IPS-15b (cell line): ENCODE data around the gene SLC30A5.
"Not testable (repeated sequence)": the region's sequence is repeated elsewhere in the genome, so short reads cannot be mapped to it uniquely, and the experiment has no call there.

ENCODE experiments used
- H3K27me3 ChIP-seq: one replicate; pipeline ENCODE4 v1.6.1; 2013; ENCODE audit warnings: low read length; ENCODE audit not compliant: control insufficient read depth, insufficient read depth
- H3K36me3 ChIP-seq: one replicate; pipeline ENCODE4 v1.6.1; 2013; ENCODE audit warnings: low read length; ENCODE audit not compliant: control insufficient read depth, insufficient read depth
- H3K4me1 ChIP-seq: one replicate; pipeline ENCODE4 v1.6.1; 2013; ENCODE audit warnings: mild to moderate bottlenecking, low read length; ENCODE audit not compliant: control insufficient read depth, insufficient read depth
- H3K4me3 ChIP-seq: one replicate; pipeline ENCODE4 v1.5.1; 2013; ENCODE audit warnings: low read depth, low read length
- H3K9ac ChIP-seq: one replicate; pipeline ENCODE4 v1.6.1; 2013; ENCODE audit warnings: low read depth, mild to moderate bottlenecking, low read length
- H3K9me3 ChIP-seq: one replicate; pipeline ENCODE4 v1.6.1; 2013; ENCODE audit warnings: mild to moderate bottlenecking, low read length; ENCODE audit not compliant: control insufficient read depth, insufficient read depth

The SLC30A5 gene

GRCh38 chr5:69079556-69079955 is 14.3 kb upstream of the SLC30A5 start:
- Histone ChIP-seq H3K9ac (no peak overlapping the region), H3K4me3 (no peak overlapping the region), H3K9me3 (no peaks in the 10 kb centered on the region), H3K36me3 (no peaks in the 10 kb centered on the region), H3K27me3 (no peaks in the 10 kb centered on the region), H3K4me1 (peaks cover 2% of the 10 kb centered on the region)

GRCh38 chr5:69083412-69083811 is 10.4 kb upstream of the SLC30A5 start:
- Histone ChIP-seq H3K27me3 (no peaks in the 10 kb centered on the region), H3K36me3 (no peaks in the 10 kb centered on the region), H3K9ac (no peak overlapping the region), H3K4me1 (peaks cover 2% of the 10 kb centered on the region), H3K9me3 (no peaks in the 10 kb centered on the region), H3K4me3 (no peak overlapping the region)

- Histone ChIP-seq H3K4me3 (no peak overlapping the region), H3K36me3 (no peaks in the 10 kb centered on the region), H3K4me1 (peaks cover 2% of the 10 kb centered on the region), H3K9ac (no peak overlapping the region), H3K9me3 (no peaks in the 10 kb centered on the region), H3K27me3 (no peaks in the 10 kb centered on the region)
Measured at GRCh38 chr5:69084195-69084594, 9.6 kb upstream of the SLC30A5 start.

- no peaks in the 10 kb centered on the region for H3K27me3 ChIP-seq
- H3K36me3 ChIP-seq: no peaks in the 10 kb centered on the region
- H3K9me3 ChIP-seq: no peaks in the 10 kb centered on the region
Measured at GRCh38 chr5:69084903-69085302, 8.9 kb upstream of the SLC30A5 start.

GRCh38 chr5:69086206-69086605 is 7.6 kb upstream of the SLC30A5 start:
- H3K4me1 ChIP-seq: peaks cover 6% of the 10 kb centered on the region
- H3K27me3 ChIP-seq: no peaks in the 10 kb centered on the region
- H3K9me3 ChIP-seq: no peaks in the 10 kb centered on the region
- no peak overlapping the region for H3K4me3 ChIP-seq
- no peaks in the 10 kb centered on the region for H3K36me3 ChIP-seq
- H3K9ac ChIP-seq: no peak overlapping the region

More at GRCh38 chr5:69084903-69085302, 8.9 kb upstream of the SLC30A5 start:
- Histone ChIP-seq H3K4me1 (peaks cover 2% of the 10 kb centered on the region), H3K9ac (no peak overlapping the region), H3K4me3 (no peak overlapping the region)

- H3K9me3 ChIP-seq, H3K4me1 ChIP-seq, H3K4me3 ChIP-seq, H3K27me3 ChIP-seq, H3K36me3 ChIP-seq, H3K9ac ChIP-seq: not testable (repeated sequence)
Measured at GRCh38 chr5:69088006-69088405, 5.8 kb upstream of the SLC30A5 start.

GRCh38 chr5:69090158-69090557 is 3.7 kb upstream of the SLC30A5 start:
- Histone ChIP-seq H3K36me3 (no peaks in the 10 kb centered on the region), H3K4me3 (no peak overlapping the region), H3K9me3 (no peaks in the 10 kb centered on the region), H3K4me1 (peaks cover 4% of the 10 kb centered on the region), H3K27me3 (no peaks in the 10 kb centered on the region), H3K9ac (no peak overlapping the region)

GRCh38 chr5:69091771-69092170 is 2.0 kb upstream of the SLC30A5 start:
- Histone ChIP-seq H3K4me3 (no peak overlapping the region), H3K36me3 (peaks cover 3% of the 10 kb centered on the region), H3K9ac (no peak overlapping the region), H3K27me3 (no peaks in the 10 kb centered on the region), H3K9me3 (no peaks in the 10 kb centered on the region), H3K4me1 (peaks cover 4% of the 10 kb centered on the region)

- Histone ChIP-seq H3K4me3 (no peak overlapping the region), H3K9me3 (no peaks in the 10 kb centered on the region), H3K4me1 (peaks cover 4% of the 10 kb centered on the region), H3K36me3 (peaks cover 6% of the 10 kb centered on the region), H3K27me3 (no peaks in the 10 kb centered on the region), H3K9ac (no peak overlapping the region)
Measured at GRCh38 chr5:69092969-69093368, 845 bp upstream of the SLC30A5 start.

- H3K9me3 ChIP-seq: no peaks in the 10 kb centered on the region
- H3K9ac ChIP-seq: no peak overlapping the region
- H3K4me3 ChIP-seq: no peak overlapping the region
- no peaks in the 10 kb centered on the region for H3K4me1 ChIP-seq
- peaks cover 8% of the 10 kb centered on the region for H3K36me3 ChIP-seq
- H3K27me3 ChIP-seq: no peaks in the 10 kb centered on the region
Measured at GRCh38 chr5:69099302-69099701, 5.5 kb downstream of the SLC30A5 start.

GRCh38 chr5:69103521-69103920 is 9.7 kb downstream of the SLC30A5 start:
- Histone ChIP-seq H3K9ac (no peak overlapping the region), H3K36me3 (peaks cover 5% of the 10 kb centered on the region), H3K4me3 (no peak overlapping the region), H3K4me1 (no peaks in the 10 kb centered on the region), H3K27me3 (no peaks in the 10 kb centered on the region), H3K9me3 (no peaks in the 10 kb centered on the region)

- Histone ChIP-seq H3K4me1 (no peaks in the 10 kb centered on the region), H3K27me3 (no peaks in the 10 kb centered on the region), H3K9ac (no peak overlapping the region), H3K9me3 (no peaks in the 10 kb centered on the region), H3K36me3 (peaks cover 5% of the 10 kb centered on the region), H3K4me3 (no peak overlapping the region)
Measured at GRCh38 chr5:69105996-69106906, 12.4 kb downstream of the SLC30A5 start.
